GM19455 (cell line): ENCODE measurements around the gene FAM156B.
"Not testable (repeated sequence)": the region's sequence is repeated elsewhere in the genome, so short reads cannot be mapped to it uniquely, and the experiment has no call there.

ENCODE experiments used
- ATAC-seq: cut with Tn5 transposase; IDR thresholded peaks from one replicate; pipeline ENCODE4 v1.9.1; 2021; ENCODE audit not compliant: unreplicated experiment

Gene FAM156B

GRCh38 chrX:52923781-52924241 lies 26.7 kb downstream of the FAM156B start:
- ATAC-seq: peak; percentile 42

DNA sequence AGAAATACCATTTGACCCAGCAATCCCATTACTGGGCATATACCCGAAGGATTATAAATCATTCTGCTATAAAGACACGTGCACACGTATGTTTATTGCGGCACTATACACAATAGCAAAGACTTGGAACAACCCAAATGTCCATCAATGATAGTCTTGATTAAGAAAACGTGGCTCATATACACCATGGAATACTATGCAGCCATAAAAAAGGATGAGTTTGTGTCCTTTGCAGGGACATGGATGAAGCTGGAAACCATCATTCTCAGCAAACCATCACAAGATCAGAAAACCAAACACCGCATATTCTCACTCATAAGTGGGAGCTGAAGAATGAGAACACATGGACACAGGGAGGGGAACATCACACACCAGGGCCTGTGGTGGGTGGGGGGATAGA lies 33.1 kb downstream of the FAM156B start:
- ATAC-seq: not testable (repeated sequence)

DNA sequence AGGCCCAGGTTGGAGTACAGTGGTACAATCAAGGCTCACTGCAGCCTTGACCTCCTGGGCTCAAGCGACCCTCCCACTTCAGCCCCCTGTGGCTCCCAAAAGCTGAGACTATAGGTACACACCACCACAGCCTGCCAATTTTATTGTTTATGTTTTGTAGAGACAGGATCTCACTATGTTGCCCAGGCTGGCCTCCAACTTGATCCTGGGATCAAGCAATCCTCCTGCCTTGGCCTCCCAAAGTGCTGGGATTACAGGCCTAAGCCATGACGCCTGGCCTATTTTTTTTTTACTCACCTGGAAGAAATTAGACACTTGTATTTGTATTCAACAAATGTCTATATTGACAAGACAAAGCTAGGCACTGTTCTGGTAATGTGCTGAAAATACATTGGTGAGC lies 36.1 kb downstream of the FAM156B start:
- ATAC-seq: no peak

DNA sequence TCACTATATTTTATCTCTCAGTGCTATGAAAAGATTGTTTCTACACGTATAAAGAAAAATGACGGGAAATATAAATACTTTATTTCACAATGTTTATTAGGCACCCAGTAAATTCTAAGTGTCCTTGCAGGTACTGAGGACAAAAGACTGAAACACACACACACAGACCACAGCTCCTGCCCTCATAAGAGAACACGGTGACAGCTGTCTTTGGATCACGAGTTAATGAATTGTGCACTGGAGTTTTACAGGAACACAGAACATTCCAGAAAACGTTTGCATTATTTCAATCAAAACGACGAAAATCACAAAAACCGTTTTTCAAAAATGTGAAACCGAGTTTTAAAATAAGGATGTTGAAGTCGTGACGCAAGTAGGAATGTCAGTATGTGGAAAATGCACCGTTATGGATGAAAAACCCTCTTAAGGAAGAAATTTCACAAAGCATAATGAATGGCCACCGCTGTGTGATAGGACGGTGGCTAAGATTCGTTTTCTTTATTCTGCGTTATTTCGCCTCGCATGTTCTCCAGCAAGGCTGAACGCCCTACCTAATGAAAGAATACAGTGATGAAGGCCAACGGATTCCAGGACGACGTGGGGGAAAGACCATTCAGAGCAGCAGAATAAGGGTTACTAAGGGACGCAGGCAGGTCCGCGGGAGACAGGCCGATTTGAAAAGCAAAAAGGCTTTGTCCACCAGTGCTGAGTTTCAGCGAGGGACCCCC lies 37.0 kb downstream of the FAM156B start:
- ATAC-seq: peak; percentile 18

- ATAC-seq: peak; percentile 93
Measured at GRCh38 chrX:52934704-52935469, 37.8 kb downstream of the FAM156B start.

GRCh38 chrX:52935470-52935784 lies 38.3 kb downstream of the FAM156B start:
- ATAC-seq: peak; percentile 2

DNA sequence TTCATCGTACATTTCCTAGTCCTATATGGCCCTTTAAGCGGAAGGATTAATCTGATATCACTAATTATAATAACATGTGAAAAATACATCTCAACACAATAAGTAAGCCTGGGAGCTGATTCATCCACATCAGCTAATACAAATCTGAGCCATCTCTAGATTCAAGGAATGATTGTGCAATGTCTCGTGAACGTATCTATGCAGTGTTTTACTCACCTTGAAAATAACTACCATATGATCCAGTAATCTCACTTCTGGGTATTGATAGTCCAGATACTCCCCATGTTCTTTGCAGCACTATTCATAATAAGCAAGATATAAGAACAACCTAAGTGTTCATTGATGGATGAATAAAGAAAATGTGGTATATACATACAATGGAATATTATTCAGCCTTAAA lies 43.6 kb downstream of the FAM156B start:
- not testable (repeated sequence) for ATAC-seq

GRCh38 chrX:52941728-52942127 lies 44.6 kb downstream of the FAM156B start:
- not testable (repeated sequence) for ATAC-seq

- ATAC-seq: not testable (repeated sequence)
Measured at GRCh38 chrX:52945838-52946494, 48.8 kb downstream of the FAM156B start.

DNA sequence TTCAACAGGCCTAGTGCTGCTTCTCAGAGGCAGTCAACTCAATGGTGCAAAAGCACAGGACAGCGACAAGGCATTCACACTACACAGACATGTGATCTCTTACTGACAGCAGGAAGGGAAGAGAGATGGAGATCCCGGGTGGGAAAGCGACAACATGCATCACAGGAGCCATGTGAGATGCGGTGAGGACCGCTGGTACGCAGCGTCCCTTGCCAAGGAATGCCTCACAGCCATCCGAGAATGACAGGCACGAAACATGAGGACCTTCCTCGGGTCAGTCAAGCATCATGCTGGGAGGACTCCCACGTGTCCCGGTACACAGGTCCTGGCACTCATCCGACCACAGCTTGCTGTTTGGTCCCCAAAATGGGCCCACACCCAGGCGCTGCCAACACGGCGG lies 50.4 kb downstream of the FAM156B start:
- ATAC-seq: not testable (repeated sequence)

DNA sequence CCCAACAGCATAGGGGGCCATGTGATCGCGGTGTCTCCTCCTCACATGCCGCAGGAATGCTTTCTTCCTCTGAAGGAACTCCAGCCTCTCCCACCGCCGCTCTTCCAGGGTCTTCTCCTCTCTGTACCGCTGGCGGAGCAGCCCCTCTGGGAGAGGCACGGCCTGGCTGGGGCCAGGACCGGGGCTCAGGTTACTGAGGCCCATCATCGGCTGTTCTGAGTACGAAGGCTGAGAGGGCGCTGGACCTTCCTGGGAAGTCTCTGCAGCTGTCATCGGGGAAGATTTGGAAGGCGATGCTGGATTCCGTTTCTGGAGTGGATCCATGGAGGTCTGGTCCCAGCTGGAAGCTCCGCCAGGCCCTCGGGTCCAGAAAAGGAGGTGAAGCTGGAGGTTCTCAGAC lies 51.1 kb downstream of the FAM156B start:
- ATAC-seq: not testable (repeated sequence)

DNA sequence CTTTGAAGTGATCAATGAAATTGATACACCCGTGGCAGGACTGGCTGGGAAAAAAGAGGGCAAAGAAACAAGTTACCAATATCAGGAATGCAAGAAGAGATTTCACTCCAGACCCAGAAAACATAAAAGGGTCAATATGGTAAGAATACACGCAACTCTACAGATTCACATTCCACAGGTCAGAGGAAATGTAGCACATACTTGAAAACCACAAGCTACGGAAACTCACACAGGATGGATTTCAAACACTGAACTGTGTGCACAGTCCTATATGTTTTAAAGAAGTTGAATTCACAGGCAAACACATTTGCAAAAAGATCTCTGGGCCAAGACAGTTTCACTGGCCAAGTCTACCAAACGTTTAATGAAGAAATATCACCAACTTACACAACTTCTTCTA lies 52.2 kb downstream of the FAM156B start:
- not testable (repeated sequence) for ATAC-seq

GRCh38 chrX:52949884-52950283 lies 52.8 kb downstream of the FAM156B start:
- ATAC-seq: not testable (repeated sequence)
